ENCODE results near the gene NAALADL2.

NAALADL2 gene

GRCh38 chr3:175088766-175089380, 229.7 kb downstream of the NAALADL2 start:
- H3K36me3 ChIP-seq (ENCODE audit: control insufficient read depth in 4 of 4, insufficient read depth in 4 of 4, low read length in 3 of 4) = no peaks in the 10 kb centered on the region
- DNase-seq = no peak
- WGBS (ENCODE audit: insufficient coverage) = 100% methylated on average over 3 of the region's 3 CpGs
- POLR2A ChIA-PET = no interaction called here
- no peak overlapping the region for H3K27ac ChIP-seq (ENCODE audit: insufficient read depth in 1 of 2, low read depth in 1 of 2, low read length in 2 of 2, poor library complexity in 1 of 2, severe bottlenecking in 2 of 2)
- CTCF ChIA-PET = no interaction called here
- H3K4me1 ChIP-seq (ENCODE audit: control extremely low read depth in 1 of 4, control insufficient read depth in 4 of 4, insufficient read depth in 4 of 4, low read length in 3 of 4) = no peaks in the 10 kb centered on the region
- no peaks in the 10 kb centered on the region for H3K9me3 ChIP-seq (ENCODE audit: control extremely low read depth in 1 of 5, control insufficient read depth in 4 of 5, insufficient read depth in 2 of 5, low read depth in 1 of 5, low read length in 4 of 5)
- H3K4me3 ChIP-seq (ENCODE audit: control insufficient read depth in 1 of 7, extremely low read depth in 1 of 7, insufficient read depth in 4 of 7, low read depth in 2 of 7, low read length in 6 of 7) = no peak overlapping the region
- no peaks in the 10 kb centered on the region for H3K27me3 ChIP-seq (replicated peaks in 2 of 5; ENCODE audit: control insufficient read depth in 4 of 5, insufficient read depth in 5 of 5, low read length in 4 of 5)

- ChIA-PET CTCF (no interaction called here), POLR2A (no interaction called here)
- H3K9me3 ChIP-seq (ENCODE audit: control extremely low read depth in 1 of 5, control insufficient read depth in 4 of 5, insufficient read depth in 2 of 5, low read depth in 1 of 5, low read length in 4 of 5) = no peaks in the 10 kb centered on the region
- no CpG with 5 or more reads among the region's 7 CpGs for WGBS (ENCODE audit: insufficient coverage)
- DNase-seq = no peak
- H3K27me3 ChIP-seq (replicated peaks in 2 of 5; ENCODE audit: control insufficient read depth in 4 of 5, insufficient read depth in 5 of 5, low read length in 4 of 5) = no peaks in the 10 kb centered on the region
- no peaks in the 10 kb centered on the region for H3K36me3 ChIP-seq (ENCODE audit: control insufficient read depth in 4 of 4, insufficient read depth in 4 of 4, low read length in 3 of 4)
- no peak overlapping the region for H3K4me3 ChIP-seq (ENCODE audit: control insufficient read depth in 1 of 7, extremely low read depth in 1 of 7, insufficient read depth in 4 of 7, low read depth in 2 of 7, low read length in 6 of 7)
- no peak overlapping the region for H3K27ac ChIP-seq (ENCODE audit: insufficient read depth in 1 of 2, low read depth in 1 of 2, low read length in 2 of 2, poor library complexity in 1 of 2, severe bottlenecking in 2 of 2)
- no peaks in the 10 kb centered on the region for H3K4me1 ChIP-seq (ENCODE audit: control extremely low read depth in 1 of 4, control insufficient read depth in 4 of 4, insufficient read depth in 4 of 4, low read length in 3 of 4)
These were observed 232.4 kb downstream of the NAALADL2 start for GRCh38 chr3:175091426-175092114.

GRCh38 chr3:175093748-175094147, 234.6 kb downstream of the NAALADL2 start:
- H3K4me3 ChIP-seq (ENCODE audit: control insufficient read depth in 1 of 7, extremely low read depth in 1 of 7, insufficient read depth in 4 of 7, low read depth in 2 of 7, low read length in 6 of 7) = no peak overlapping the region
- 100% methylated on average over 1 of the region's 3 CpGs for WGBS (ENCODE audit: insufficient coverage)
- CTCF ChIA-PET = no interaction called here
- H3K36me3 ChIP-seq (ENCODE audit: control insufficient read depth in 4 of 4, insufficient read depth in 4 of 4, low read length in 3 of 4) = no peaks in the 10 kb centered on the region
- no peaks in the 10 kb centered on the region for H3K9me3 ChIP-seq (ENCODE audit: control extremely low read depth in 1 of 5, control insufficient read depth in 4 of 5, insufficient read depth in 2 of 5, low read depth in 1 of 5, low read length in 4 of 5)
- H3K27me3 ChIP-seq (replicated peaks in 2 of 5; ENCODE audit: control insufficient read depth in 4 of 5, insufficient read depth in 5 of 5, low read length in 4 of 5) = no peaks in the 10 kb centered on the region
- no peak overlapping the region for H3K27ac ChIP-seq (ENCODE audit: insufficient read depth in 1 of 2, low read depth in 1 of 2, low read length in 2 of 2, poor library complexity in 1 of 2, severe bottlenecking in 2 of 2)
- H3K4me1 ChIP-seq (ENCODE audit: control extremely low read depth in 1 of 4, control insufficient read depth in 4 of 4, insufficient read depth in 4 of 4, low read length in 3 of 4) = no peaks in the 10 kb centered on the region
- no peak for DNase-seq
- POLR2A ChIA-PET = no interaction called here

GRCh38 chr3:175094344-175094743, 235.2 kb downstream of the NAALADL2 start:
- 55% methylated on average over 2 of the region's 2 CpGs for WGBS (ENCODE audit: insufficient coverage)
- CTCF ChIA-PET = no interaction called here
- no peaks in the 10 kb centered on the region for H3K27me3 ChIP-seq (replicated peaks in 2 of 5; ENCODE audit: control insufficient read depth in 4 of 5, insufficient read depth in 5 of 5, low read length in 4 of 5)
- no peaks in the 10 kb centered on the region for H3K36me3 ChIP-seq (ENCODE audit: control insufficient read depth in 4 of 4, insufficient read depth in 4 of 4, low read length in 3 of 4)
- H3K27ac ChIP-seq (ENCODE audit: insufficient read depth in 1 of 2, low read depth in 1 of 2, low read length in 2 of 2, poor library complexity in 1 of 2, severe bottlenecking in 2 of 2) = no peak overlapping the region
- no peak for DNase-seq
- no peak overlapping the region for H3K4me3 ChIP-seq (ENCODE audit: control insufficient read depth in 1 of 7, extremely low read depth in 1 of 7, insufficient read depth in 4 of 7, low read depth in 2 of 7, low read length in 6 of 7)
- POLR2A ChIA-PET = no interaction called here
- no peaks in the 10 kb centered on the region for H3K4me1 ChIP-seq (ENCODE audit: control extremely low read depth in 1 of 4, control insufficient read depth in 4 of 4, insufficient read depth in 4 of 4, low read length in 3 of 4)
- no peaks in the 10 kb centered on the region for H3K9me3 ChIP-seq (ENCODE audit: control extremely low read depth in 1 of 5, control insufficient read depth in 4 of 5, insufficient read depth in 2 of 5, low read depth in 1 of 5, low read length in 4 of 5)

- H3K4me1 ChIP-seq (ENCODE audit: control extremely low read depth in 1 of 4, control insufficient read depth in 4 of 4, insufficient read depth in 4 of 4, low read length in 3 of 4) = no peaks in the 10 kb centered on the region
- DNase-seq = no peak
- ChIA-PET CTCF (no interaction called here), POLR2A (no interaction called here)
- WGBS (ENCODE audit: insufficient coverage) = 100% methylated on average over 1 of the region's 1 CpG
- H3K4me3 ChIP-seq (ENCODE audit: control insufficient read depth in 1 of 7, extremely low read depth in 1 of 7, insufficient read depth in 4 of 7, low read depth in 2 of 7, low read length in 6 of 7) = no peak overlapping the region
- no peaks in the 10 kb centered on the region for H3K27me3 ChIP-seq (replicated peaks in 2 of 5; ENCODE audit: control insufficient read depth in 4 of 5, insufficient read depth in 5 of 5, low read length in 4 of 5)
- H3K36me3 ChIP-seq (ENCODE audit: control insufficient read depth in 4 of 4, insufficient read depth in 4 of 4, low read length in 3 of 4) = no peaks in the 10 kb centered on the region
- no peak overlapping the region for H3K27ac ChIP-seq (ENCODE audit: insufficient read depth in 1 of 2, low read depth in 1 of 2, low read length in 2 of 2, poor library complexity in 1 of 2, severe bottlenecking in 2 of 2)
- H3K9me3 ChIP-seq (ENCODE audit: control extremely low read depth in 1 of 5, control insufficient read depth in 4 of 5, insufficient read depth in 2 of 5, low read depth in 1 of 5, low read length in 4 of 5) = no peaks in the 10 kb centered on the region
These were observed 239.5 kb downstream of the NAALADL2 start for GRCh38 chr3:175098644-175099043.

- H3K4me3 ChIP-seq (ENCODE audit: control insufficient read depth in 1 of 7, extremely low read depth in 1 of 7, insufficient read depth in 4 of 7, low read depth in 2 of 7, low read length in 6 of 7) = no peak overlapping the region
- no CpG with 5 or more reads among the region's 1 CpG for WGBS (ENCODE audit: insufficient coverage)
- H3K27ac ChIP-seq (ENCODE audit: insufficient read depth in 1 of 2, low read depth in 1 of 2, low read length in 2 of 2, poor library complexity in 1 of 2, severe bottlenecking in 2 of 2) = no peak overlapping the region
- DNase-seq = no peak
- no peaks in the 10 kb centered on the region for H3K27me3 ChIP-seq (replicated peaks in 2 of 5; ENCODE audit: control insufficient read depth in 4 of 5, insufficient read depth in 5 of 5, low read length in 4 of 5)
- no peaks in the 10 kb centered on the region for H3K4me1 ChIP-seq (ENCODE audit: control extremely low read depth in 1 of 4, control insufficient read depth in 4 of 4, insufficient read depth in 4 of 4, low read length in 3 of 4)
- no peaks in the 10 kb centered on the region for H3K9me3 ChIP-seq (ENCODE audit: control extremely low read depth in 1 of 5, control insufficient read depth in 4 of 5, insufficient read depth in 2 of 5, low read depth in 1 of 5, low read length in 4 of 5)
- CTCF ChIA-PET = no interaction called here
- POLR2A ChIA-PET = no interaction called here
- H3K36me3 ChIP-seq (ENCODE audit: control insufficient read depth in 4 of 4, insufficient read depth in 4 of 4, low read length in 3 of 4) = no peaks in the 10 kb centered on the region
These were observed 243.0 kb downstream of the NAALADL2 start for GRCh38 chr3:175102161-175102560.

GRCh38 chr3:175103298-175103697, 244.2 kb downstream of the NAALADL2 start:
- no peaks in the 10 kb centered on the region for H3K4me1 ChIP-seq (ENCODE audit: control extremely low read depth in 1 of 4, control insufficient read depth in 4 of 4, insufficient read depth in 4 of 4, low read length in 3 of 4)
- no peaks in the 10 kb centered on the region for H3K27me3 ChIP-seq (replicated peaks in 2 of 5; ENCODE audit: control insufficient read depth in 4 of 5, insufficient read depth in 5 of 5, low read length in 4 of 5)
- no peaks in the 10 kb centered on the region for H3K9me3 ChIP-seq (ENCODE audit: control extremely low read depth in 1 of 5, control insufficient read depth in 4 of 5, insufficient read depth in 2 of 5, low read depth in 1 of 5, low read length in 4 of 5)
- H3K27ac ChIP-seq (ENCODE audit: insufficient read depth in 1 of 2, low read depth in 1 of 2, low read length in 2 of 2, poor library complexity in 1 of 2, severe bottlenecking in 2 of 2) = no peak overlapping the region
- no peak overlapping the region for H3K4me3 ChIP-seq (ENCODE audit: control insufficient read depth in 1 of 7, extremely low read depth in 1 of 7, insufficient read depth in 4 of 7, low read depth in 2 of 7, low read length in 6 of 7)
- CTCF ChIA-PET = no interaction called here
- H3K36me3 ChIP-seq (ENCODE audit: control insufficient read depth in 4 of 4, insufficient read depth in 4 of 4, low read length in 3 of 4) = no peaks in the 10 kb centered on the region
- POLR2A ChIA-PET = no interaction called here
- no peak for DNase-seq

Measured in common myeloid progenitor, CD34-positive (primary cell).